ENCODE measurements around the gene DNAJC10.

DNAJC10 gene

GRCh38 chr2:182798736-182799135, 82.7 kb downstream of the DNAJC10 start:
- no peak for DNase-seq

- DNase-seq = no peak
Measured at GRCh38 chr2:182804128-182804527, 88.1 kb downstream of the DNAJC10 start.

DNA sequence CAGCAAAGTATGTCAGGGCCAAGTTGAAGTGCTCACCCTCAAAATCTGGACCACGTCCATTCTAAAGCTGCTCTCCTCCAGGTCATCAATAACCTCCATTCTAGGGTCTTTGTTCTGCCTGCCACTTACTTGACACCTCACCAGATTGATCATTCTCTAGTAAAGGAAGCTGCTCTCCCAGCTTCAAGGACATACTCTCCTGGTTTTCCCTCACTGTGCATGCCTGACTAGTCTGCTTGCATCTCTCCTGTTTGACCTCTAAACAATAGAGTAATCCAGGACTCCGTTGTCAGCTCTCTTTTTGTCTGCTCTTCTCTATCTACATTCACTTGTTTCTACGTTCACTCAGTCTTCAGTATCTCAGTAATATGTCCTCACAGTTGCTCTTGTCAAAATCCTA, 91.3 kb downstream of the DNAJC10 start:
- DNase-seq = no peak

- DNase-seq = no peak
Measured at GRCh38 chr2:182810087-182810486, 94.0 kb downstream of the DNAJC10 start.

- DNase-seq = no peak
Measured at GRCh38 chr2:182814380-182814779, 98.3 kb downstream of the DNAJC10 start.

GRCh38 chr2:182814804-182815203, 98.7 kb downstream of the DNAJC10 start:
- DNase-seq = no peak

- DNase-seq = no peak
Measured at GRCh38 chr2:182816866-182817265, 100.8 kb downstream of the DNAJC10 start.

DNA sequence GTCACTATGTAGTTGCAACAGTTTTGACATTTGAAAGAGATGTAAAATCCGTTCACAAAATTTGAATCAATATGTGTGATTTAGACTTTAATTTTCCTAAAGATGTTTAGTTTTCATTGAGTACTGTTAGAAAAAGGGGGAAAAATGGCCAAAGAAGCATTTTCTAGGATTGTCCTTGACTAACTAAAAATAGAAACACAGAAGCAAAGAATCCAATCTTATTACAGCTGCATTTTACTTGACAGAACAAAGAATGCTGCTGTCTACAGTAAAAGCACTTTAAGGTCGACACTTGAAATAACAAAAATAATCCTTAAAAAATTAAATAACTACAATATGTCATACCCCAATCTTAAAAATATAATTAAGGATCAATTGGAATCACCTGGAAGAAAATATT, 101.5 kb downstream of the DNAJC10 start:
- no peak for DNase-seq

GRCh38 chr2:182818501-182818900, 102.4 kb downstream of the DNAJC10 start:
- DNase-seq = no peak

GRCh38 chr2:182818925-182819324, 102.9 kb downstream of the DNAJC10 start:
- DNase-seq = no peak

DNA sequence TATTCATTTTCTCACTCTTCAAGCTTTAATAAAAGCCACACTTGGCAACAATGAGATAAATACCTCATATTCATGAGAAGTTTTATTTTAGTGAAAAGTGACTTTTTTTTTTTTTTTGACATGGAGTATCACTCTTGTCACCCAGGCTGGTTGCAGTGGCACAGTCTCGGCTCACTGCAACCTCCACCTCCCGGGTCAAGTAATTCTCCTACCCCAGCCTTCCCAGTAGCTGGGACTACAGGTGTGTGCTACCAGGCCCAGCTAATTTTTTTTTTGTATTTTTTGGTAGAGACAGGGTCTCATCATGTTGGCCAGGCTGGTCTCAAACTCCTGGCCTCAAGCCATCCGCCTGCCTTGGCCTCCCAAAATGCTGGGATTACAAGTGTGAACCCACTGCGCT, 103.4 kb downstream of the DNAJC10 start:
- no peak for DNase-seq

DNA sequence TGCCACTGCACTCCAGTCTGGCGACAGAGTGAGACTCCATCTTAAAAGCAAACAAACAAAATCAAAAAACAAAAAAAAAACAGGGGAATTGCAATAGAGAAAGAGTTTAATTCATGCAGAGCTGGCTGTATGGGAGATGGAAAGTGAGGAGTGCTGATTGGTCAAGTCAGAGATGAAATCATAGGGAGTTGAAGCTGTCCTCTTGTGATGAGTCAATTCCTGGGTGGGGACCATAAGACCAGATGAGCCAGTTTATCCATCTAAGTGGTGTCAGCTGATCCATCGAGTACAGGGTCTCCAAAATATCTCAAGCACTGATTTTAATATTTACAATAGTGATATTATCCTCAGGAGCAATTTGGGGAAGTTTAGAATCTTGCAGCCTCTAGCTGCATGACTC, 105.1 kb downstream of the DNAJC10 start:
- no peak for DNase-seq

- no peak for DNase-seq
Measured at GRCh38 chr2:182822733-182823132, 106.7 kb downstream of the DNAJC10 start.

GRCh38 chr2:182824056-182824766, 108.2 kb downstream of the DNAJC10 start:
- no peak for DNase-seq

DNA sequence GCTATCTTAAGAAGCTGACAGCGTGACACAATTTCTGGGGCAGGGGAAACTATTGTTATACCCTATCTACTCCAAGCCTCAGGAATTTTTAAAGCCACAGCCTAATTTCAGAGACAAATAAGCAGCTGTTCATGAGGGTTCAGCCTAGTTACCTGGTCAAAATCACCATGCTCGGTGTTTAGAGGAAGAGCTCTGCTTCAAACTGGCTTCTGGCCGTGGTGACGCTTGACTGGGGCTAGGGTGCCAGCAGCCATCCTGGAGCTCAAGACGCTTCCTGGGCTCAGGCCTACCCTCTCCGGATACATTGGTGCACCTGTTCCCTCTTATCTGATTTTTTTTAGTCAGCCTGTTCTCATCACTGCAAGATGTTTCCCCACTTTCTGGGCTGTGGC, 108.7 kb downstream of the DNAJC10 start:
- no peak for DNase-seq

DNA sequence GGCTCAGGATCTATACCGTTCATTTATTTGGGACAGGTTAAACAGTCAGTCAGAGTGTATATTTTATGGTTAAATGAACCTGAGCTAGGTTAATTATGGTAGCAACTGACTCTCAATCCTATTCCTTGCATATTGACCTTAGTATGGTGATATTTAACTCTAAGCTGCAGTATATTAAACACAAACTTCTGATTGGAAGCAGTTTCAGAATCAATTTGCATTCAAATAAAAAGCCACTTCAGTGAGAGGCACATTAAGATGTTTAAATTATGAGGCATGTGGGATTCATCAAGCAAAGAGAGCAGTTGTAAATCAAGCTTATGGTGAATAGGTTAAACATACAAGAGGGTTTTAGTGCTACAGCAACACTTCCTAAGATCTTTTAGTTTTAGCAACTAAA, 110.0 kb downstream of the DNAJC10 start:
- no peak for DNase-seq

DNA sequence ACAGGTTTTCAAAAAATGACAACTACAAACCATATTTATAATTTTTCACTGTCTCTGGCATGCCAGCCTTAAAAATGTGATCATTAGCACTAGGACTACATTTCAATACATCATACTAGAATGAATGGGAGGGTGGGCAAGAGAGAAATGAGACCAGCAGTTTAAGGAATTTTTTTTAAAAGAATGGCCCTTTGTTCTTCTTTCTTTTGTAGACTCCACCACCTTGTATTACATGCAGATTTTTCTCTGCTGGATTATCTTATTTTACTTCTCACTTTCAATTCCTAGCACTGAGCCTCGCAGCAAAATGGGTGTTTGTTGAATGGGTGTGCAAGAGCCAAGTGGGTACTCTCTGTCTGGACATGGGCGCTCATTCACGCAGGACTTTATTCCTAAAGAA, 110.4 kb downstream of the DNAJC10 start:
- DNase-seq = no peak

GRCh38 chr2:182827182-182827879, 111.3 kb downstream of the DNAJC10 start:
- no peak for DNase-seq

DNA sequence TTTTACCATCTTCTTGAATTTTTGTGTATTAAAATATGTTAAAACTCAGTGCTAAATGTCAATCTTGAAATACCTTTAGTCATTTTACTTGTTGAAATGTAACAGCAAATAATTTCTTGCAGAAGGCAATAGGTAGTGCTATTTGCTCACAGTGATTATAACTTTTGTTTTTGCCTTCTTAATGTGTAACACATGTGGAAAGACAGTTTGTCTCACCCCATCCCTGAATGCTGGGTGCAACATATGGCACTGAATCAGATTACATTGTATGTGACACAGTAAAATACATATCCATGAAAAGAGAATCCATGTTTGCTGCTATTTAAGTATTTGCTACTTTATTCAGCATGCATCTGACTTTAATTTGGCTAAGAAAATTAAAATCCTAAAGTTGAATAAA, 115.0 kb downstream of the DNAJC10 start:
- no peak for DNase-seq

GRCh38 chr2:182831921-182832320, 115.9 kb downstream of the DNAJC10 start:
- no peak for DNase-seq

DNA sequence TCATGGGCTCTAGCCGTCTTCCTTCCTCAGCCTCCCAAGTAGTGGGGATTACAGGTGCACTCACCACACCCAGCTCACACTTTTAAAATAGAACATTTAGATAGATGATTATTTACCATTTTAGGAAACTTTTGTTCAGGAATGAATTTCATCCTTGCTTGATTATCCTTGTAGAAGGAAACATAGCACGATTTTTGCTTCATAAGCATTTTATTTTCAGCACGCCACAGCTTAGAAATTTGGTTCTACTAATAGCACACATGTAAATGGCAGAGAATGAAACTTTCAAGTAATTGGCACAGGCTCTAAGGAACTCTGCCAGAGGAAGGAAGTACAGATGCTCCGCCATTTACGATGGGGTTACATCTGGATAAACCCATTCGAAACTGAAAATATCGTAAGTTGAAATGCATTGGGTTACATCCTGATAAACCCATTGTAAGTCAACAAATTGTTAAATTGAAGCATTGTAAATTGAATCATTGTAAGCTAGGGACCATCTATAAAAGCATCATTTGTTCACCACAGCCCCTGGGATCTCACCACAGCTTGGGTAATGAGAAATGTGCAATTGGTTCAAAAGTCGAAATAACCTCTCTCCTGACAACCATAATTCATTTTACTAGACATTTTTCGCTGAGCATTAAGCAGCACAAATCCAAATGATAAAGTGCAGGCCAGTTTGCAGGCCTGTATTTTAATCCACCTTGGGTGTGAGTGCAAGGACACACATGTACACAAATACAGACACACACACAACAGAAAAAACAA, 117.2 kb downstream of the DNAJC10 start:
- DNase-seq = no peak

GRCh38 chr2:182834293-182834692, 118.2 kb downstream of the DNAJC10 start:
- DNase-seq = no peak

- DNase-seq = no peak
Measured at GRCh38 chr2:182836451-182836850, 120.4 kb downstream of the DNAJC10 start.
